H54 (cell line): ENCODE results near the gene YTHDF1.

Experiments used
- DNase-seq: peaks from one replicate; pipeline ENCODE4 v3.0.0; 2011; ENCODE audit warnings: low spot score, mixed read lengths; ENCODE audit not compliant: insufficient read length
- FAIRE-seq: peaks from 3 replicates; lab custom pipeline; 2011; peaks lifted over from hg19 to GRCh38; lab: Jason Lieb, UNC
- POLR2A ChIP-seq: IDR thresholded peaks from 2 replicates; pipeline ENCODE4 v1.6.1; 2011; ENCODE audit warnings: low read depth, mild to moderate bottlenecking, low read length

YTHDF1 gene

DNA sequence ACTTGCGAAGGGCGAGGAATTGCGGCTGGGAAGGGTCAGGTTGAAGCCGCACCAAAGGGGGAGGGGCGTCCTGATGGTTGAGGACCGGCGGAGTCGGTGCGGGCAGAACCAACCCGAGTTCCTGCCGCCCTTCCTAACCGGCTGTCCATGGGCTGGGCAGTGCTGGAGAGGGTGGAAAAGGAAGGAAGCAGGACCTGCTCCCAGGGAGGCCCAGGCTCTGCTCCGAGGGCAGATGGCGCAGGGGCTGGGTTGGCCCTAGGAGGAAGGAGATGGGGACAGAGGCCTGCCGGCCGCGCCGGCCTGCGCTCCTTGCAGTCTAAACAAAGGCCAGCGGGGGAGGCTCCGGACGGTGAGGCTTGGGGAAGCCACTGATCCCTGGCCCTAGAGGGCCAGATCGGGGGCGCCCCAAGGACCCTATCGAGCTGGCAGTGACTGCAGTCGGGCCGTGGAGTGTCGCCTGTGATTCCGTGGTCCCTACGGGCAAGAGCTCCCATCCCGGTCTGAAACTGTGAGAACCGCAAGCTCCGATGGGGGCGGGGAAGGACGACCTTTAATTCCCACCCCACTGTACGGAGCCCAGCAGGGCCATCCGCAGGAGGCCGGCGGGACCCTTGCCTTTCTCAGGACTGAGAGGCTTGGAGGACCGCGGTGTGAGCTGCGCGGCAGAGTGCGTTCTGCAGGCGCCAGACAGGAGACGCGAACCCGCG is 39.4 kb downstream of the YTHDF1 start:
- DNase-seq (no peak), FAIRE-seq (no peak)
- no peak for TF ChIP-seq POLR2A

DNA sequence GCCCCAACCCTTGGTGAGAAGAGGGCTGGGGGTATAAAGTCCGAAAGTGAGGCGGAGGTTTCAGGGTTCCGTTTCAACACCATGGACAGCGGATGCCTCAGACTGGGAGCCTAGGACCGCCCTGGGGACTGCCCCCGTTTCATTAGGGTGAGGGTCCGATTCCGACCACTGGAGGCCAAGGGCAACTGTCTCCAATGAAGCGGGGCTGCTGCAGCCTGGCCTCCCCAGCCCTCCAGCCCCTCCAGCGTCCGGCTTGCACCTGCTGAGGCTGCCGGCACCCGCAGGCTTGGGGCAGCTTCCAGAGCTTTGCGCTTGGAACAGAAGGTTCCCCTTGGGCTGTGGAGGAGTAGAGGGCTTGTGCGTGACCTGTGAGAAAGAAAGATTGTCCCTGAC is 39.9 kb downstream of the YTHDF1 start:
- FAIRE-seq (no peak), DNase-seq (no peak)
- no peak for TF ChIP-seq POLR2A

DNA sequence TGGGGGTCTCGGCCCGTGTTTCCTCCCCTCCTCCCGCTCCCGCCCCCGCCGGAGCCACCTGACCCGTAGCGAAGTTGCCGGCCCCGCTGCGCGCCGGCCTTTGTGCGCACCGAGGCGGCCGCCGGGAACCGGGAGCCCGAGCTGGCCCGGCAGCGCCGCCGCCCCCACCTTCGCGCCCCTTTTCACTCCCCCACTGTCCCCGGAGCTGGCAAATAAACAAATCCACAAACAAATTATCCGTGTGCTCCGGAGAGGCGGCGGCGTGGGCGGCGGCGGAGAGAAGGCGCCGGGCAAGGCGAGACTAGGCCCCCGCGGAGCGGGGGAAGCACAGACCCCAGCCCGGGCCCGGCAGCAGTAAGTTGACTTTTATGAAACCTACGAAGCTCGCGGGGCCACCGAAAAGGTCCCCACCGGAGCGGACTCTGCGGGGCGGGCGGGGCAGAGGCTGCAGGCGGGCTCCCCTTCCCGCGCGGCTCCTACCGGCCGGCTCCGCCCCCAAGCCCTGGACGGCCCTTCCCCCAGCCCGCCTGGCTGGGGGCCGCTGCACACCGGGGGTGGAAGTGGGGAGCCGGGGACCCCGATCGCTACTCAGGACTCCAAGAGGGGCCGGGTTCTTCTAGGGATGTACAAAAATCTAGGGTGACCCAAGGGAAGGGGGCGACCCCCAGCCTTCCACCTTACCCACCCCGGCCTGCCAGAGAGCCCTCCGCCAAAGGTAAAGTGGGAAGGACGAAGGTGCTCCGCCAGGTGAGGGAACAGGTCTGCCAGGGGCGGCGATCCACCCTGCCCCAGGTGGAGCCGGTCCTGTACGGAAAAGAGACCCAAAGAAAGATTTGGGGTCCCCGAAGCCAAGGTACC is 40.7 kb downstream of the YTHDF1 start:
- DNase-seq: no peak
- no peak for TF ChIP-seq POLR2A
- FAIRE-seq: no peak

DNA sequence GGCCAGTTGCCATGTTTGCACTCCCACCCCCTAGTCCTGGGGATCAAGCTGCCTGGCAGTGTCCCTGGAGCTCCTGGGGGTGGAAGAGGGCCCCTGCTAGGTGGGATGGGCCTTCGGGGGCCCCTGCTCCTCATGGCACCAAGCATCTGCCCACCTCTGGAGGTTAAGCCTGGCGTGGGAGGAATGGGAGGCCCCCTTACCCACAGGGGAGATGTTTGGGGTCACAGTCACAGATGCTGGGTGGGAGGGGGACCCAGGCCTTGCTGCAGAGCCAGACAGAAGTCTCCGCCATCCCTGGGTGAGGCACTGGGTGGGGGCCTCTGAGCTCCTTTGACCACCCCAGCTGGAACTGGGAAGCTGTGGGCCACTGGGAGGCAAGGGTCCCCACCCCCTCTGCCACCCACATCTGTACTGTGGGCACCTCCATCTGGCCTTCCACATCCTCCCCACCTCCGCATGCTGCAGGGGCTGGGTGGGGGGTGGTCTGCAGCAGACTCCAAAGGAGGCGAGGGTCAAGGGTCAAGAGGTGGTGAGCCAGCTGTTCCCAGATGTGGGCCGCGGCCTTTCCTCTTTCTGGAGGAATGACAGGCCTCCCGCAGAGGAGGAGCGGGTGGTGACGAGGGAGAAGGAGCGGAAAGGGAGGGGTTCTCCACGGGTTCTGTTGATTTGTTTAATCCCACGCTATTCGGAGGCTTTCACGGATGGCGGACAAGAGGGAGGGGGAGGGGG is 41.5 kb downstream of the YTHDF1 start:
- no peak for TF ChIP-seq POLR2A
- DNase-seq: no peak
- no peak for FAIRE-seq

DNA sequence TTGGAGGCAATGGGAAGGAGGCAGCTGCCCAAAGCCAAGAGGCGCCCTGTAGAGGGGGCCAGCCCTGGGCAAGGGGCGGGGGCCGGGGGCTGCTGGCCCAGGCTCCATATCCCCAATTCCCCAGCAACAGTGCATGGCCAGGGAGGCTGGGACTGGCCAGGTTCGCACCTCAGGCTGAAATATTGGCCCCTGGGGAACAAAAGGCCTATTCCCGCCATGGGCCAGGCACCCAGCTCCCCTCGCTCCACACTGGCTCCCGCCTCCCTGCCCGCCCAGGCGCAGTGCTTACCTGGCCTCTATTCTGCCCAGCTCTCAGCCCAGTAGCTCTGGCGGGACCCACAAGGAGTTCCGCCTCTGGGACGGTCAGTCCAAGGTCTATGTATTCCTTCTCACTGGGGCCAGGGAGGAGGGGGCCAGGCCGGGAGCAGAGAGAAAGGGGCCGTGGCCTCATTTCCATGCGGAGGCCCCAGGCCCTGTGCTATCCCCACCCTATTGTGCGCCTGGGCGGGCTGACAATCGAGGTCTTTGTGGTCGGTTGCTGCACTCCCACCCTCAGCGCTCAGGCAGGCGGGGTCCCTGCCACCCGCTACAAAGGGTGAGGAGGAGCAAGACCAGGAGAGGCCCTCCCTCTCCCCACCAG is 42.3 kb downstream of the YTHDF1 start:
- no peak for FAIRE-seq
- no peak for TF ChIP-seq POLR2A
- DNase-seq: no peak

DNA sequence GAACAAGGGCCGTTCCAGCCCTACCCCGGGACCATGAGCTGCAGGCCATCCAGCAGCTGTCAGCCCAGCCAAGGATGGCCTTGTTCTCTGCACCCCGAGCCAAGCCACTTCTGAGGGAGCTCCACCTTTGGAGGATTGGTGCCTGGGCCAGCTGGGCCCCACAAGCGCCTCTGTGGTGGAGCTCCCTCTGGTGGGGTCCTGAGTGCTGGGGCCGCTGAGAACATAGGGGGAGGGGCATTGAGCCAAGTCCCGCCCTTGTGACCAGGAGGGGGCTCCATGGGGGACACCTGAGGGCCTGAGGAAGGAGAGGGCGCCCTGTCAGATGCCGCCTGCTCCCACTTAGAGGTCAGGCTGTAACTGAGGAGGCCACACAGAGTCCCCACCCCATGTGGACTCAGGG is 43.2 kb downstream of the YTHDF1 start:
- no peak for DNase-seq
- no peak for FAIRE-seq
- no peak for TF ChIP-seq POLR2A

DNA sequence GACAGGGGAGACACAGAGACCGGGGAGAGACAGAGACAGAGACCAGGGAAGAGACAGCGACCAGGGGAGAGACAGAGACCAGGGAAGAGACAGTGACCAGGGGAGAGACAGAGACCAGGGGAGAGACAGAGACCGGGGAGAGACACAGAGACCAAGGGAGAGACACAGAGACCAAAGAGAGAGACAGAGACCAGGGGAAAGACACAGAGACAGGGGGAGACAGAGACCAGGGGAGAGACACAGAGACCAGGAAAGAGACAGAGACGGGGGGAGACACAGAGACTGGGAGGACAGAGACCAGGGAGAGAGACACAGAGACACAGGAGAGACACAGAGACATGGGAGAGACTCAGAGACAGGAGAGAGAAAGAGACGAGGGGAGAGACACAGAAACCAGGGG is 43.9 kb downstream of the YTHDF1 start:
- no peak for DNase-seq
- FAIRE-seq: no peak
- no peak for TF ChIP-seq POLR2A

DNA sequence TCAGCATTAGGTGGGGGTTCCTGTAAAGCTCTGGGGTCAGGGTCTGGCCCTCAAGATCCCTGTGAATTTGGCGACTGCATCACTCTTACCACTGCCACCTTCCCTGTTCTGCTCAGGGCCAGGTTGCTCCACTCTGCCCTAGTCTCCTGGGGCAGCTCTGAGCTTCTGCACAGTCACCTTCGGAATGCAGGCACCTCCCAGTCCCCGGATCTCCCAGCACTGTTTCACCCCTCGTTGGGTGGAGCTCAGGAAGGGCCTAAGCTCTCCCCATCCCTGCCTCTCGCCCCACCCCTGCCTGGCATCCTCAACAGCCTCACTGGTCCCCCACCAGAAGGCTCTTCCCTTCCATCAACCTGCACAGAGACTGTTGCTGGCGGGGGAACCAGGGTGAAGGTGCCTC is 46.2 kb downstream of the YTHDF1 start:
- TF ChIP-seq POLR2A: no peak
- FAIRE-seq (no peak), DNase-seq (no peak)

DNA sequence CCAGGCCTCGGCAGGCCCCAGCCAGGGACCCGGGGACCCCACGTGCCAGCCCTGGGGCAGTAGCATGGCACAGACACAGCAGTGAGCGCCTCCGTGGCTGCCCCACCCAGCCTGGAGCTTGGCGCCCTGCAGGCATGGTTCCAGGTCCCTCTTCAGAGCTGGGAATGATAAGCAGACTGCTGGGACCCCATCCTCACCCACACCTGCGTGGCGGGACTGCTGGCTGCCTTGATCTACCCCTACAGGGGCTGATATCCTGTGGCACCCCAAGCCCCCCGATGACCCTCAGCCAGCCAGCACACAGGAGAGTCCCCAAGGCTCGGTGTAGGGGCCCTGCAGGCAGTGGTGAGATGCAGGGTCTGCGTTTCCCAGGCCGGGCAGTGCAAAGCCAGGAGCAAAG is 47.1 kb downstream of the YTHDF1 start:
- no peak for TF ChIP-seq POLR2A

DNA sequence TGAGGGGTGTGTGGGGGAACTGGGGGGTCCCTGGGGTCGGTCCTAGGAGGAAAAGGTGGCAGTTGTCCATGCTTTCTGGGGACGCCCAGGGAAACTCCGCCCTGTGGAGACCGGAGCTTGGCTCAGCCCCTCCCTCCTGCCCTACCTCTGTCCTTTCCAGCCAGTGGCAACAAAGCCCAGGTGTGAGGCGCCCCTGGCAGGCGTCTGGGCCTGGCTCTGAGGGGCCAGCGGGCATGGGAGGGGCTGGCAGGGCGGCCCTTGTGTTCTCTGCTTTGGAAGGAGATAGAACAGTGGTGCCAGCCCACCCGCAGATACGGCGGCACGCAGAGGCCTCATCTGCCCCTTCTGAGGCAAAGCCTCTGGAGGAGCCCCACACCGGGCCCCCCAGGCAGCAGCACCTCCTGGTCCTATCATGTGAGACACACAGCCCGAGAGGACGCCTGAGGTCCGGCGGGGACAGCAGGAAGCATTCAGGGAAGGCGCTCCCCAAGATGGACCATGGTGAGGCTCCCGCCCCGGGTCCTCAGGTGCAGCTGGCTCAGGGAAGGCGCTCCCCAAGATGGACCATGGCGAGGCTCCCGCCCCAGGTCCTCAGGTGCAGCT is 47.9 kb downstream of the YTHDF1 start:
- FAIRE-seq: no peak
- DNase-seq: no peak

More for the DNA sequence above, 47.1 kb downstream of the YTHDF1 start:
- DNase-seq (no peak), FAIRE-seq (no peak)

DNA sequence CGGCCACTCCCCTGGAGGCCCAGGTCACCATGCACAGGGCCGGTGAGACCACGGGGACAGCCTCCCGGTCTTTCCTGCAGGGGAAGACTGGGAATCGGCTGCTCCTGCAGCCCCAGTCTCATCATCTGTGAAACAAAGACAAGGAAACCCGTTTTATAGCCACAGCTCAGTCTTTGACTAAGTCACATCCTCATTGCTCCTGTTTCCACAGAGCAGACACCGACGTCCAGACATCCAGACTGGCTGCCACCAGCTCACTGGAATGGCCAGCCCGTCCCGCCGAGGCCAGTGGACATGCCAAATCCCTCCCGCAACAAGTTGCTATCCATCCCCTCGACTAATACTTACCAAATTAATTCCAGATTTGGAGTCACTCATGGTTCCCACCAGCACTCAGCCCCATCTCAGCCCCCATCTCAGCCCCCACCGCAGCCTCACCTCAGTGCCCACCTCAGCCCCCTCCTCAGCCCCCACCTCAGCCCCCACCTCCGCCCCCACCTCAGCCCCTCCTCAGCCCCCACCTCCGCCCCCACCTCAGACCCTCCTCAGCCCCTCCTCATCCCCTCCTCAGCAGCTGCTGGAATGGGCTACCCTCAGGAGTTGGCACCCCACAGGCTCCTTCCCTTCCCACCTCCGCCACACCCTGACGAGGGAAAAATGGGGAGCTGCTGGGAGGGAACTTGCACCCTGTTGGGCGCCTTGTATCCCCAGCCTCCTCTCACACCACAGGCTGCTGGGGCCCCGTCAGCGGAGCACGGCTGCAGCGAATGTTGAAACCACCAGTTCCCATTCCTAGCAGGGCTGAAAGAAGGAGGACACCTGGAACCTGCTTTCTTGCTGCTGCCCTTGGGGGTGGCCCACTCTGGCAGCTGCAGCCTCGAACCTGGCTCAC is 48.7 kb downstream of the YTHDF1 start:
- DNase-seq (no peak), FAIRE-seq (no peak)
- TF ChIP-seq POLR2A: no peak

More for the DNA sequence above, 47.9 kb downstream of the YTHDF1 start:
- no peak for TF ChIP-seq POLR2A
